Esophagus muscularis mucosa (tissue), 4 donors: Measurements from ENCODE around the gene UTP15. TPM values are rescaled to one million over a fixed set of nuclear protein-coding genes. Genes with fewer than 3 reads are reported as not detected.

Experiments used
- DNase-seq: peaks from one replicate; pipeline ENCODE4 v3.0.0-alpha.2; 2017; ENCODE audit errors: extremely low spot score
- H3K27ac ChIP-seq, 4 donors: fragments of 200-600 bp; sonication (generic); replicated peaks in 1 of 4; 1 replicate in 3 of 4; 2 replicates in 1 of 4; pipeline ENCODE4 v1.5.1; 2016 to 2019; ENCODE audit warnings: mild to moderate bottlenecking in 1 of 4
- H3K27me3 ChIP-seq, 4 donors: fragments of 200-600 bp; sonication (generic); one replicate each; pipeline versions ENCODE4 v1.5.1 to v1.6.0; 2016 to 2019
- H3K36me3 ChIP-seq, 4 donors: fragments of 200-600 bp; sonication (generic); one replicate each; pipeline ENCODE4 v1.5.1; 2016 to 2019
- H3K4me1 ChIP-seq, 4 donors: fragments of 200-600 bp; sonication (generic); one replicate each; pipeline ENCODE4 v1.5.1; 2016 to 2019
- H3K4me3 ChIP-seq, 4 donors: fragments of 200-600 bp; sonication (generic); 1 replicate in 2 of 4; 2 replicates in 2 of 4; pipeline ENCODE4 v1.5.1; 2016 to 2019; ENCODE audit warnings: mild to moderate bottlenecking in 4 of 4, moderate library complexity in 1 of 4
- H3K9me3 ChIP-seq, 4 donors: fragments of 200-600 bp; sonication (generic); 1 replicate in 3 of 4; 2 replicates in 1 of 4; pipeline ENCODE4 v1.5.1; 2016 to 2019
- EP300 ChIP-seq: sonication (generic); formaldehyde crosslinking; IDR thresholded peaks from one replicate; pipeline ENCODE4 v1.6.1; 2017; ENCODE audit warnings: antibody characterized with exemption
- POLR2A ChIP-seq: fragments of 450-650 bp; IDR thresholded peaks from one replicate; pipeline ENCODE4 v1.6.1; 2017; ENCODE audit warnings: antibody characterized with exemption, moderate library complexity, mild to moderate bottlenecking, low read depth
- POLR2AphosphoS5 ChIP-seq, 2 donors: sonication (generic); formaldehyde crosslinking; IDR thresholded peaks; one replicate each; pipeline ENCODE4 v1.6.1; 2017; ENCODE audit warnings: antibody characterized with exemption in 2 of 2
- WGBS: methylation state at CpG from one replicate; pipeline ENCODE4 v1.1.5; 2018; 5-methylcytosine and 5-hydroxymethylcytosine counted together
- intact Hi-C: fragments of 100-400 bp; cut with DNase I; formaldehyde crosslinking; loops from one replicate; pipeline ENCODE4 v1.15.1; 2023
- total RNA-seq, 4 donors: library from RNA; depleted of rRNA; stranded (reverse); fragments of >200 nt; gene quantifications; one replicate each; pipeline versions ENCODE4 v1.1.0 to v1.2.1, GENCODE V29; 2016
- TF ChIP-seq, protein P1 (sequence below), 3 experiments: fragments of 200-600 bp in 2 of 3; fragments of 450-650 bp in 1 of 3; sonication (generic) in 2 of 3; IDR thresholded peaks; one replicate each; pipeline ENCODE4 v1.5.1; 2017 to 2019; ENCODE audit warnings: antibody characterized with exemption in 3 of 3, mild to moderate bottlenecking in 2 of 3, moderate library complexity in 1 of 3

UTP15 gene
- total RNA-seq, 4 donors from 2014 or later, result 7.0 to 18.1 (median 11.9) TPM

DNA sequence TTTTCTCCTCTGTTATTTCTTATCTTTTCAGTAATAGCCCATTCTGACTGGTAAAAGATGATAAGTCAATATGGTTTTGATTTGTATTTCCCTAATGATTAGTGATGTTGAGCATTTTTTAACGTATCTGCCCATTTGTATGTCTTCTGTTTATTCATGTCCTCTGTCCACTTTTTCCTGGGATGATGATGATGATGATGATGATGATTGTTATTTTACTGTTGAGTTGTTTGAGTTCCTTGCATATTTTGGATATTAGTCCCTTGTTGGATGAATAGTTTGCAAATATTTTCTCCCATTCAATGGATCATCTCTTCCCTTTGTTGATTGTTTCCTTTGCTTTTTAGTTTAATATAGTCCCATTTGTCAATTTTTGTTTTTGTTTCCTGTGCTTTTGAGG is 27.0 kb downstream of the UTP15 start:
- intact Hi-C loops, result loop anchor here (5.0 kb wide), 1 partner anchor 35 kb away; the partner anchor contains the start of gene ARHGEF28
- no peak for DNase-seq
- Histone ChIP-seq H3K4me1 (peaks cover 0 to 7% (median 6%) of the 10 kb centered on the region in 4 donors), H3K9me3 (no peaks in the 10 kb centered on the region), H3K4me3 (no peak overlapping the region), H3K27ac (no peak overlapping the region), H3K27me3 (no peaks in the 10 kb centered on the region), H3K36me3 (no peaks in the 10 kb centered on the region)
- TF ChIP-seq EP300, result no peak
- TF ChIP-seq, protein P1, sequence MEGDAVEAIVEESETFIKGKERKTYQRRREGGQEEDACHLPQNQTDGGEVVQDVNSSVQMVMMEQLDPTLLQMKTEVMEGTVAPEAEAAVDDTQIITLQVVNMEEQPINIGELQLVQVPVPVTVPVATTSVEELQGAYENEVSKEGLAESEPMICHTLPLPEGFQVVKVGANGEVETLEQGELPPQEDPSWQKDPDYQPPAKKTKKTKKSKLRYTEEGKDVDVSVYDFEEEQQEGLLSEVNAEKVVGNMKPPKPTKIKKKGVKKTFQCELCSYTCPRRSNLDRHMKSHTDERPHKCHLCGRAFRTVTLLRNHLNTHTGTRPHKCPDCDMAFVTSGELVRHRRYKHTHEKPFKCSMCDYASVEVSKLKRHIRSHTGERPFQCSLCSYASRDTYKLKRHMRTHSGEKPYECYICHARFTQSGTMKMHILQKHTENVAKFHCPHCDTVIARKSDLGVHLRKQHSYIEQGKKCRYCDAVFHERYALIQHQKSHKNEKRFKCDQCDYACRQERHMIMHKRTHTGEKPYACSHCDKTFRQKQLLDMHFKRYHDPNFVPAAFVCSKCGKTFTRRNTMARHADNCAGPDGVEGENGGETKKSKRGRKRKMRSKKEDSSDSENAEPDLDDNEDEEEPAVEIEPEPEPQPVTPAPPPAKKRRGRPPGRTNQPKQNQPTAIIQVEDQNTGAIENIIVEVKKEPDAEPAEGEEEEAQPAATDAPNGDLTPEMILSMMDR (IDR thresholded peaks at IDR 0.05), result no peak
- TF ChIP-seq POLR2A, result no peak
- no peak for TF ChIP-seq POLR2AphosphoS5 (IDR thresholded peaks at IDR 0.05)
- WGBS, result 62% methylated on average over 1 of the region's 1 CpG

DNA sequence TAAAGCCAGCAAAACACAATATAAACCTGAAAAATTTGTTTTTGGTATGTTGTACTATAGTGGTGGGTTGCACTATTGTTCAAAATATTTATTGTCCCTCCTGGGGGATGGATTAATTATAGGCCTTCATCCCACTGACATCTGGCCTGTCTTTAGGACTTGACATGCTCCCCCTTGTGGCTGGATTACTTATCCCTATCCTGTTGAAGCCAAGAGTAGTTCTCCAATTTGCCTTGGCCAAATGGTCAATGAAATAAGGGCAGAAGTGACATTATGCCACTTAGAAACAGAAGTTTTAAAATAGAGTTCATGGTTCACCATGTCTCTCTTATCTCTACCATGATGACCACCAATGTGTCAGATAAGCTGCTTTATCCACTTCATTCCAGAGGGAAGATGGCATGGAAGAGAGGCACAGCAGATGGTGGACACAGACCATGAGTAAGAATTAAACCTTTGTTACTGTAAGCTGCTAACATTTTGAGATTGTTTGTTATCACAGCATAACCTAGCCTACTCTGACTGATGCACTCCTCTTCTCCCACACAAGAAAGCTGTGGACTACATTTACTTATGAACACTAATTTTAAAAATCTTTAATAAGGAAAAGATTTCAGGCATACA is 31.3 kb downstream of the UTP15 start:
- intact Hi-C loops, result no loop called here
- TF ChIP-seq, protein P1 (IDR thresholded peaks at IDR 0.05), result peak in 2 of 3 experiments; percentile 17 to 41
- no peak for TF ChIP-seq POLR2AphosphoS5 (IDR thresholded peaks at IDR 0.05)
- TF ChIP-seq EP300, result no peak
- no peak for TF ChIP-seq POLR2A
- Histone ChIP-seq H3K27ac (no peak overlapping the region), H3K4me1 (peaks cover 0 to under 1% (median under 1%) of the 10 kb centered on the region in 4 donors), H3K36me3 (no peaks in the 10 kb centered on the region), H3K4me3 (no peak overlapping the region), H3K27me3 (no peaks in the 10 kb centered on the region), H3K9me3 (peaks cover 0 to 2% (median 0%) of the 10 kb centered on the region in 4 donors)
- DNase-seq, result no peak

DNA sequence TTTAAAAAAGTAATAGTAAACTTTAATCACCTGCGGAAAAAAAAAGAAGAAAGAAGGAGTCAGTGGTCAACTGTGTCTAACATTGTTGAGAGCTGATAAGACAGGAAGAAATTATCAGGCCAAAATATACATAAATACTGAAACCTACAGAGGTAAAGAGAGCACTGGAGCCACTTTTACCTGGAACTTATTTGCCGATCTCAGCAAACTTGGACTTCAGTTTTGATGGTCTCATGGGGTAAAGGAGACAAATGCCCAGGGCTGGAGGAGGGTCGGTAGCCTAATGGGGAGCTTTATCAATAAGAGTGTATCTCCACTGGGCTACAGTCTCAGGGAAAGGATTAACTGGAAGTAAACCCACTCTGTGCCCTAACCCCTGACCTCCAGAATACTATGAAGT is 33.8 kb downstream of the UTP15 start:
- Histone ChIP-seq H3K36me3 (no peaks in the 10 kb centered on the region), H3K9me3 (peaks cover 0 to 5% (median 0%) of the 10 kb centered on the region in 4 donors), H3K27ac (no peak overlapping the region), H3K4me1 (no peaks in the 10 kb centered on the region), H3K4me3 (no peak overlapping the region), H3K27me3 (no peaks in the 10 kb centered on the region)
- intact Hi-C loops, result no loop called here
- WGBS, result 97% methylated on average over 3 of the region's 3 CpGs
- TF ChIP-seq EP300 (no peak), POLR2AphosphoS5 (IDR thresholded peaks at IDR 0.05) (no peak)
- DNase-seq, result no peak

DNA sequence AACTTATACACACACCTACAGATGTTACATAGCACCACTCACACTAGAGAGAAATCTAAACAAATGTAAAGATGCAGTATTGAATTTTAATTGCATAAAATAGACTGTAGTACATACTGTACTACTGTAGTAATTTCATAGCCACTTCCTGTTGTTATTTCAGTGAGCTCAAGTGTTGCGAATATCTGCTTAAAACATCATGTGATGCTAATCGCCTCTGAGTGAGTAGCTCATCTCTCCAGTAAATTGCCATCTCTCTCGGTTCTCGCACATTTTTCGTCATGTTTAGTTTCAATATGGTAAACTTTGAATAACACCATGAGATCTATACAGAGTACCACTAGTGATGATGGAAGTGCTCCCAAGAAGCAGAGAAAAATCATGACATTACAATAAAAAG is 38.5 kb downstream of the UTP15 start:
- peaks cover 0 to 5% (median 0%) of the 10 kb centered on the region in 4 donors for H3K9me3 ChIP-seq
- TF ChIP-seq EP300, result no peak
- TF ChIP-seq POLR2A, result no peak
- no peak for TF ChIP-seq POLR2AphosphoS5 (IDR thresholded peaks at IDR 0.05)
- TF ChIP-seq, protein P1 (IDR thresholded peaks at IDR 0.05), result no peak
- no peaks in the 10 kb centered on the region for H3K36me3 ChIP-seq
- H3K4me1 ChIP-seq, result no peaks in the 10 kb centered on the region
- H3K27me3 ChIP-seq, result no peaks in the 10 kb centered on the region
- 90% methylated on average over 5 of the region's 5 CpGs for WGBS
- intact Hi-C loops, result no loop called here
- H3K27ac ChIP-seq, result no peak overlapping the region
- DNase-seq, result no peak
- no peak overlapping the region for H3K4me3 ChIP-seq

DNA sequence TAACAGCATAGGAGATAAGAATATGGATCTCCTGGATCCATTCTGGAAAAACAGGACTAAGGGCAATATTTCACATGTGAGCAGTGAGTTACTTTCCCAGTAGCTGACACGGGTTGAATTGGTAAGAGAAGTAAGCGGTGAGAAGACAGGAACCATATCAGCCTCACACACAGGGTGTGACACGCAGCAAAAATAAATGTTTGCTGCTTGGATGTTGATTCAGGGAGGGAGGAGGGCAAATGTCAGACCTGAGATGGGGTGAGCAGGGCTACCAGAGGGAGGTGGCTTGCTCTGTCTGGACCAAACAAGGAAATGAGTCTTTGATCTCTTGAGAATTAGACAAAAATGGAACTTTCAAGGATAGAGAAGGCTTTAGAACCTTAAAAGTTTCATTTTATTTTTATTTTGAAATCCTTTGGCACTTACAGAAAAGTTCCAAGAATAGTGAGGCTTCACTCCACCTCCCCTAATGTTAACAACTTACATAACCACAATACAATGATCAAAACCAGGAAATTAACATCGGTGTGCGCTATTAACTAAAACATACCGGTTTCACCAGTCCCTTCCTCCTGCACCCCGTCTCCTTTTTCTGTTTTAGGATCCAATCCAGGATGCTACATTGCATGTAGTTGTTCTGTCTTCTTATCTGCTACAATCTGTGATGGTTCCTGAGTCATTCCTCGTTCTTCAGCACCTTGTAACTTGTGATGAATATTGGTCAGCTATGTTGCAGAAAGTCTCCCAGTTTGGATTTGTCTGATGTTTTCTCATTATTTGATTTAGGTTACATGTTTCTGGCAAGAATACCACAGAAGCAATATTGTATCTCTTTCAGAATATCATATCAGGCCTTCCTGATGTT is 39.9 kb downstream of the UTP15 start:
- Histone ChIP-seq H3K4me3 (no peak overlapping the region), H3K27me3 (no peaks in the 10 kb centered on the region), H3K9me3 (peaks cover 0 to 5% (median 0%) of the 10 kb centered on the region in 4 donors), H3K4me1 (no peaks in the 10 kb centered on the region), H3K36me3 (no peaks in the 10 kb centered on the region), H3K27ac (no peak overlapping the region)
- no peak for DNase-seq
- TF ChIP-seq POLR2A, result no peak
- TF ChIP-seq, protein P1 (IDR thresholded peaks at IDR 0.05), result no peak
- no peak for TF ChIP-seq EP300
- TF ChIP-seq POLR2AphosphoS5 (IDR thresholded peaks at IDR 0.05), result no peak
- intact Hi-C loops, result no loop called here
- 81% methylated on average over 8 of the region's 8 CpGs for WGBS
